ENCODE data around the gene NDE1.

GRCh38 chr16:15739464-15739863 lies 89.4 kb downstream of the NDE1 start:
- TF ChIP-seq CTCF (IDR thresholded peaks at IDR 0.05) (no peak), POLR2A (IDR thresholded peaks at IDR 0.05) (no peak)
